ENCODE data around the gene TARP.

TARP gene

GRCh38 chr7:38321050-38321449, 47.6 kb upstream of the TARP start:
- no peaks in the 10 kb centered on the region for H3K9me3 ChIP-seq (replicated peaks in 1 of 3)
- intact Hi-C loops (cut with DNase I) = no loop called here
- no peaks in the 10 kb centered on the region for H3K36me3 ChIP-seq (replicated peaks in 1 of 2)
- no peak overlapping the region for H3K4me3 ChIP-seq
- H3K27ac ChIP-seq = no peak overlapping the region
- H3K27me3 ChIP-seq = no peaks in the 10 kb centered on the region
- TF ChIP-seq CTCF (IDR thresholded peaks at IDR 0.05) = no peak
- TF ChIP-seq POLR2A (IDR thresholded peaks at IDR 0.05) = no peak
- no peak for DNase-seq
- H3K4me1 ChIP-seq (replicated peaks in 1 of 2) = no peaks in the 10 kb centered on the region

- Histone ChIP-seq H3K9me3 (replicated peaks in 1 of 3) (no peaks in the 10 kb centered on the region), H3K4me1 (replicated peaks in 1 of 2) (no peaks in the 10 kb centered on the region), H3K27ac (no peak overlapping the region), H3K27me3 (no peaks in the 10 kb centered on the region), H3K36me3 (replicated peaks in 1 of 2) (no peaks in the 10 kb centered on the region), H3K4me3 (no peak overlapping the region)
- WGBS, 4 donors = 47 to 73% (median 49%) methylated on average over 2 of the region's 2 CpGs
- intact Hi-C loops (cut with DNase I) = loop anchor here in 1 of 2 donors (5.0 kb wide), 1 partner anchor 103 kb away; no protein-coding TSS in a partner anchor
- DNase-seq = no peak
- TF ChIP-seq CTCF (IDR thresholded peaks at IDR 0.05) = no peak
- no peak for TF ChIP-seq POLR2A (IDR thresholded peaks at IDR 0.05)
Observed at GRCh38 chr7:38319873-38320272, 46.4 kb upstream of the TARP start.

GRCh38 chr7:38318803-38319416, 45.5 kb upstream of the TARP start:
- 10 to 30% (median 20%) methylated on average over 4 of the region's 4 CpGs for WGBS, 4 donors
- DNase-seq = peak in 4 of 7 donors; percentile 13 to 63 (median 32)
- H3K4me1 ChIP-seq (replicated peaks in 1 of 2) = no peaks in the 10 kb centered on the region
- no peaks in the 10 kb centered on the region for H3K9me3 ChIP-seq (replicated peaks in 1 of 3)
- H3K4me3 ChIP-seq = no peak overlapping the region
- no peak overlapping the region for H3K27ac ChIP-seq
- TF ChIP-seq POLR2A (IDR thresholded peaks at IDR 0.05) (no peak), CTCF (IDR thresholded peaks at IDR 0.05) (peak in 5 of 6 experiments; percentile 28 to 53 (median 46))
- no peaks in the 10 kb centered on the region for H3K27me3 ChIP-seq
- no peaks in the 10 kb centered on the region for H3K36me3 ChIP-seq (replicated peaks in 1 of 2)
- intact Hi-C loops (cut with DNase I) = loop anchor here in 1 of 2 donors (5.0 kb wide), 1 partner anchor 102 kb away; no protein-coding TSS in a partner anchor

GRCh38 chr7:38318241-38318640, 44.8 kb upstream of the TARP start:
- H3K36me3 ChIP-seq (replicated peaks in 1 of 2) = no peaks in the 10 kb centered on the region
- WGBS, 4 donors = 68 to 75% (median 71%) methylated on average over 9 of the region's 9 CpGs
- H3K4me3 ChIP-seq = no peak overlapping the region
- peaks cover 0 to under 1% of the 10 kb centered on the region in 2 donors for H3K4me1 ChIP-seq (replicated peaks in 1 of 2)
- TF ChIP-seq CTCF (IDR thresholded peaks at IDR 0.05) (no peak), POLR2A (IDR thresholded peaks at IDR 0.05) (no peak)
- H3K9me3 ChIP-seq (replicated peaks in 1 of 3) = no peaks in the 10 kb centered on the region
- no peak for DNase-seq
- H3K27me3 ChIP-seq = no peaks in the 10 kb centered on the region
- intact Hi-C loops (cut with DNase I) = loop anchor here in 1 of 2 donors (5.0 kb wide), 1 partner anchor 101 kb away; no protein-coding TSS in a partner anchor
- no peak overlapping the region for H3K27ac ChIP-seq
